H1 (cell line): ENCODE results near the gene SSTR4. TPM values are rescaled to one million over a fixed set of nuclear protein-coding genes. Genes with fewer than 3 reads are reported as not detected.

Source experiments
- GTF2F1 ChIP-seq: IDR thresholded peaks from 2 replicates; pipeline ENCODE4 v1.6.1; 2012; ENCODE audit warnings: low read depth, low read length, improper control_type of control experiment, borderline replicate concordance
- KDM4A ChIP-seq: IDR thresholded peaks from one replicate; pipeline ENCODE4 v1.7.1; 2012; ENCODE audit warnings: low read depth, mild to moderate bottlenecking, moderate library complexity, low read length, inconsistent platforms; ENCODE audit not compliant: severe bottlenecking
- TAF1 ChIP-seq: IDR thresholded peaks from 2 replicates; pipeline ENCODE4 v1.6.1; 2011; ENCODE audit warnings: mild to moderate bottlenecking, low read depth, low read length
- polyA plus RNA-seq, 7 experiments: library from polyadenylated mRNA; depleted of rRNA in 3 of 7; stranded (reverse) in 5 of 7; unstranded in 2 of 7; fragments of >200 nt in 5 of 7; fragments of 200-250 nt in 2 of 7; gene quantifications; 1 replicate in 5 of 7; 2 replicates in 1 of 7; 4 replicates in 1 of 7; pipeline versions ENCODE4 v1.2.1 to v1.2.3, GENCODE V29; 2011 to 2013; ENCODE audit warnings: missing spikeins in 2 of 7, mixed read lengths in 2 of 7
- total RNA-seq: library from RNA; stranded (reverse); fragmentation: NEBNext Ultra II Directional; extraction: Animal tissue kit (Norgen Biotek cat#: 25700); gene quantifications from 2 replicates; pipeline ENCODE4 v1.2.1, GENCODE V29; 2021

Gene SSTR4
- total and polyA plus RNA-seq, 2 of the 8 experiments (the other 6 are each of a cell fraction or from before 2014, with no cell fraction given) = 0.05 TPM; not detected in 1

GRCh38 chr20:23084282-23084844 is 49.3 kb downstream of the SSTR4 start (continued):
- no peak for TF ChIP-seq KDM4A
- no peak for TF ChIP-seq GTF2F1
- no peak for TF ChIP-seq TAF1
